Measurements from ENCODE around the gene BTN1A1. TPM values are rescaled to one million over a fixed set of nuclear protein-coding genes. Genes with fewer than 3 reads are reported as not detected.

The BTN1A1 gene
- polyA plus RNA-seq, 1 experiment = 0.04 TPM

GRCh38 chr6:26556263-26557070, 56.4 kb downstream of the BTN1A1 start:
- Histone ChIP-seq H3K27ac (ENCODE audit: low read depth, low read length) (peak overlapping the region; percentile 59), H3K27me3 (ENCODE audit: control insufficient read depth, insufficient read depth, low read length) (no peaks in the 10 kb centered on the region), H3K4me3 (ENCODE audit: low read depth, low read length) (peak overlapping the region; percentile 36), H3K9me3 (ENCODE audit: control insufficient read depth, insufficient read depth, low read length) (no peaks in the 10 kb centered on the region)
- peak; percentile 84 for DNase-seq (ENCODE audit: low read depth, low spot score)
- CTCF ChIA-PET = interaction anchor here (0.6 to 1.3 kb wide), 8 partner anchors 15 to 235 kb away, joined by 3 to 9 read pairs (median 3); no protein-coding TSS in a partner anchor
- TF ChIP-seq, protein P1, sequence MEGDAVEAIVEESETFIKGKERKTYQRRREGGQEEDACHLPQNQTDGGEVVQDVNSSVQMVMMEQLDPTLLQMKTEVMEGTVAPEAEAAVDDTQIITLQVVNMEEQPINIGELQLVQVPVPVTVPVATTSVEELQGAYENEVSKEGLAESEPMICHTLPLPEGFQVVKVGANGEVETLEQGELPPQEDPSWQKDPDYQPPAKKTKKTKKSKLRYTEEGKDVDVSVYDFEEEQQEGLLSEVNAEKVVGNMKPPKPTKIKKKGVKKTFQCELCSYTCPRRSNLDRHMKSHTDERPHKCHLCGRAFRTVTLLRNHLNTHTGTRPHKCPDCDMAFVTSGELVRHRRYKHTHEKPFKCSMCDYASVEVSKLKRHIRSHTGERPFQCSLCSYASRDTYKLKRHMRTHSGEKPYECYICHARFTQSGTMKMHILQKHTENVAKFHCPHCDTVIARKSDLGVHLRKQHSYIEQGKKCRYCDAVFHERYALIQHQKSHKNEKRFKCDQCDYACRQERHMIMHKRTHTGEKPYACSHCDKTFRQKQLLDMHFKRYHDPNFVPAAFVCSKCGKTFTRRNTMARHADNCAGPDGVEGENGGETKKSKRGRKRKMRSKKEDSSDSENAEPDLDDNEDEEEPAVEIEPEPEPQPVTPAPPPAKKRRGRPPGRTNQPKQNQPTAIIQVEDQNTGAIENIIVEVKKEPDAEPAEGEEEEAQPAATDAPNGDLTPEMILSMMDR (IDR thresholded peaks at IDR 0.05; ENCODE audit: low read depth, low read length) = no peak
- POLR2A ChIA-PET = interaction anchor here (0.8 to 1.4 kb wide), 3 partner anchors 15 to 234 kb away, joined by 3 to 8 read pairs (median 4); no protein-coding TSS in a partner anchor

Small RNA genes lying within 50 kb of the gene (small RNA-seq; reads per million reads assigned to genes)
- gene RNU6-502P (ENCODE audit: insufficient read length, low read depth) = not detected

Other genes with a start within 250 kb of the BTN1A1 start
- gene BTN3A2, start 135.1 kb upstream of the BTN1A1 start, polyA plus RNA-seq (2011; rRNA removed) = 41.2 TPM in 2 replicates
- 14.0 and 15.5 TPM in 2 replicates for gene BTN2A2, start 117.2 kb upstream of the BTN1A1 start, polyA plus RNA-seq (2011; rRNA removed)
- gene BTN3A1, start 98.0 kb upstream of the BTN1A1 start, polyA plus RNA-seq (2011; rRNA removed) = 32.3 and 32.7 TPM in 2 replicates
- 40.5 and 45.6 TPM in 2 replicates for gene BTN3A3, start 59.8 kb upstream of the BTN1A1 start, polyA plus RNA-seq (2011; rRNA removed)
- 29.5 TPM in 2 replicates for gene BTN2A1, start 42.3 kb upstream of the BTN1A1 start, polyA plus RNA-seq (2011; rRNA removed)
- 59.0 and 72.3 TPM in 2 replicates for gene HMGN4, start 38.1 kb downstream of the BTN1A1 start, polyA plus RNA-seq (2011; rRNA removed)
- 12.8 and 14.9 TPM in 2 replicates for gene ABT1, start 96.7 kb downstream of the BTN1A1 start, polyA plus RNA-seq (2011; rRNA removed)
- gene ZNF322, start 159.4 kb downstream of the BTN1A1 start, polyA plus RNA-seq (2011; rRNA removed) = 13.3 and 19.5 TPM in 2 replicates

All from AG04450 (cell line).